ENCODE measurements around the gene DOHH.

DNA sequence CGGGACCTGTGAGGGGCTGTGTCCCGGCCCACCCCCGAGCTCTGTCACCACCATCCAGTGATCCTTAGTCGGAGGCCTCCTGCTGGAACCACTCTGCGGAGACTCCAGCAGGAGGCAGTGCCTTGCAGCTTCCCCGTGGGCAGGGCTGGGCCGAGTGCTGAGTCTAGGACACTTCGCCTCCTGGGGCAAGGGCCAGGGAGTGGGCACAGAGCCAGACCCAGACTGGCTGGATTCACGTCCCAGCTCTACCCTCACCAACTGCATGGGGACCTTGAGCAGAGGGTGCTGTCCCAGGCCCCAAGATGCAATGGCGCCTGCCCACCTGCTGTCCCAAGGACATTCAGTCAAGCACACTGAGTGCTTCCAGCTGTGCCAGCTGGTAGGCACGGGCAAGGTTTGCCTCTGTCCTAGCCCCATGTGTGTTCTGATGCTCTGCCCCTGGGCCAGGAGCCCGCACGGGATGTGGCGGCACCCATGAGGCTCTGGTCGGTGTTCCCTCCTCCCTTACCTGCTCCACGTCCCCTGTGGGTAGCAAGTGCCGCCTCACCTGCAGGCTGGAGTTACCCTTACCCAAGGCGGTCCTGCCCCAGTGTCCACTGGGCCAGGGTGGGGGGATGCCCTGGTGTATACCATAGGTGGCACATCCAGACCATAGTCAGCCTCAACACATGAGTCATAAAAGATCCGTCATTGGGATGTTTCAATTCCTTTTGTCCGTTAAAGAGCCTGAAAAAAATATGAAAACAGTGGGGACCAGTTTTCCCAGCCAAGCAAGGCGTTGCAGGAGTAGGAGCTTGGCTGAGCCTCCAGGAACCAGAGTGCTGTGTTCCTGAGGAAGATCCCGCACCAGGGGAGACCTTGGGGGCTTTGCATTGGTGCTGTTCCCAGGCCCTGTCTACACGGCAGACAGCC lies 13.0 kb upstream of the DOHH start:
- TF ChIP-seq, protein P1, sequence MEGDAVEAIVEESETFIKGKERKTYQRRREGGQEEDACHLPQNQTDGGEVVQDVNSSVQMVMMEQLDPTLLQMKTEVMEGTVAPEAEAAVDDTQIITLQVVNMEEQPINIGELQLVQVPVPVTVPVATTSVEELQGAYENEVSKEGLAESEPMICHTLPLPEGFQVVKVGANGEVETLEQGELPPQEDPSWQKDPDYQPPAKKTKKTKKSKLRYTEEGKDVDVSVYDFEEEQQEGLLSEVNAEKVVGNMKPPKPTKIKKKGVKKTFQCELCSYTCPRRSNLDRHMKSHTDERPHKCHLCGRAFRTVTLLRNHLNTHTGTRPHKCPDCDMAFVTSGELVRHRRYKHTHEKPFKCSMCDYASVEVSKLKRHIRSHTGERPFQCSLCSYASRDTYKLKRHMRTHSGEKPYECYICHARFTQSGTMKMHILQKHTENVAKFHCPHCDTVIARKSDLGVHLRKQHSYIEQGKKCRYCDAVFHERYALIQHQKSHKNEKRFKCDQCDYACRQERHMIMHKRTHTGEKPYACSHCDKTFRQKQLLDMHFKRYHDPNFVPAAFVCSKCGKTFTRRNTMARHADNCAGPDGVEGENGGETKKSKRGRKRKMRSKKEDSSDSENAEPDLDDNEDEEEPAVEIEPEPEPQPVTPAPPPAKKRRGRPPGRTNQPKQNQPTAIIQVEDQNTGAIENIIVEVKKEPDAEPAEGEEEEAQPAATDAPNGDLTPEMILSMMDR (conservative IDR thresholded peaks at IDR 0.05 in 1 of 2, IDR thresholded peaks at IDR 0.05 in 1 of 2; ENCODE audit: extremely low read depth in 1 of 2, insufficient read depth in 1 of 2, low read depth in 1 of 2, low read length in 2 of 2), result no peak
- no peak for TF ChIP-seq EZH2 (IDR thresholded peaks at IDR 0.05; ENCODE audit: borderline replicate concordance, low read length)
